ENCODE results near the gene CYB561D2.
"Not testable (repeated sequence)": the region's sequence is repeated elsewhere in the genome, so short reads cannot be mapped to it uniquely, and the experiment has no call there.

The CYB561D2 gene

GRCh38 chr3:50350527-50351322, at the start of gene CYB561D2, which contains the start of gene NPRL2:
CYB561D2 (plus strand) TSS chr3:50350862; CDS start chr3:50351434, 572 bp downstream.
NPRL2 (minus strand) TSS chr3:50350775; CDS start chr3:50350652, 123 bp downstream.
- peak; percentile 98 to 99 for DNase-seq

- DNase-seq: no peak
Measured at GRCh38 chr3:50302095-50303012, 48.3 kb upstream of the CYB561D2 start.

- DNase-seq: no peak
Measured at GRCh38 chr3:50303013-50303815, 47.4 kb upstream of the CYB561D2 start, which contains the start of gene HYAL1. HYAL1 (minus strand) TSS chr3:50303574; CDS start chr3:50302956, 618 bp downstream.

GRCh38 chr3:50304601-50305000, 46.1 kb upstream of the CYB561D2 start:
- DNase-seq: no peak

- not testable (repeated sequence) for DNase-seq
Measured at GRCh38 chr3:50312041-50312440, 38.6 kb upstream of the CYB561D2 start.

- DNase-seq: no peak
Measured at GRCh38 chr3:50314342-50314741, 36.3 kb upstream of the CYB561D2 start.

GRCh38 chr3:50314816-50315215, 35.8 kb upstream of the CYB561D2 start:
- no peak for DNase-seq

- DNase-seq: peak; percentile 60 to 75
Measured at GRCh38 chr3:50316657-50317242, 33.9 kb upstream of the CYB561D2 start.

GRCh38 chr3:50317300-50317699, 33.4 kb upstream of the CYB561D2 start:
- DNase-seq: no peak

GRCh38 chr3:50318163-50318562, 32.5 kb upstream of the CYB561D2 start:
- no peak for DNase-seq

- DNase-seq: no peak
Measured at GRCh38 chr3:50318615-50319014, 32.0 kb upstream of the CYB561D2 start.

GRCh38 chr3:50319181-50319893, 31.3 kb upstream of the CYB561D2 start:
- DNase-seq: no peak

GRCh38 chr3:50319894-50320625, 30.6 kb upstream of the CYB561D2 start:
- DNase-seq: no peak

GRCh38 chr3:50320853-50321335, 29.8 kb upstream of the CYB561D2 start:
- peak; percentile 65 to 66 for DNase-seq

- peak; percentile 84 to 85 for DNase-seq
Measured at GRCh38 chr3:50321336-50322114, 29.1 kb upstream of the CYB561D2 start.

- no peak for DNase-seq
Measured at GRCh38 chr3:50322115-50322385, 28.6 kb upstream of the CYB561D2 start.

- DNase-seq: no peak
Measured at GRCh38 chr3:50322386-50323091, 28.1 kb upstream of the CYB561D2 start, which contains the start of gene HYAL2. HYAL2 (minus strand) TSS chr3:50322745; CDS start chr3:50320489, 2,256 bp downstream.

GRCh38 chr3:50323092-50323600, 27.5 kb upstream of the CYB561D2 start:
- DNase-seq: no peak

- DNase-seq: no peak
Measured at GRCh38 chr3:50323614-50324199, 27.0 kb upstream of the CYB561D2 start.

Data from CD4-positive, alpha-beta T cell treated with Interleukin-1 beta for 1 hour (primary cell).